Activated CD4-positive, alpha-beta T cell treated with anti-CD3 and anti-CD28 coated beads for 1 hour (primary cell): Measurements from ENCODE around the gene IDS.

Experiments
- DNase-seq: peaks from one replicate; pipeline ENCODE4 v3.0.0-alpha.2; 2020

Gene IDS

GRCh38 chrX:149453906-149454822 lies 50.9 kb downstream of the IDS start:
- DNase-seq: no peak

- no peak for DNase-seq
Observed at GRCh38 chrX:149453030-149453429, 52.1 kb downstream of the IDS start.

DNA sequence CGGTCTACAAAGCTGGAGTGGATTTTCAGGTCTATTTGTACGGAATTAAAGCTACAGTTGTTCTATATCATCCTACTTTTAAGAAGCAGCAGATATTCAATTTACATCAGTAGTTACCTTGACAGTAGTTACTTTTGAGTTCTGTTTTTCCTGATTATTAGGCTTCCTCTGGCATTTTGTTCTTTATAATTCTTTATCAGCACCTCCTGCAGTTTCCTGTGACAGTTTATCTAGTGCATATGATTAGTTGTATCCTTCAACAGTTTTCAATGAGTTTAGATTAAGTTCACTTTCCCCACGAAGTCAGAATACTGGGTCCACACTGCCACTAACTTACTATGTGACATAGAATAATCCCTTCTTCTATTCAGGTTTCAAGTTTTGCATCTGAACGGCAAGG lies 71.7 kb downstream of the IDS start:
- no peak for DNase-seq

- DNase-seq: no peak
Observed at GRCh38 chrX:149433051-149433450, 72.1 kb downstream of the IDS start.
